GM23248 (cell line): ENCODE data around the gene C16orf89. TPM values are rescaled to one million over a fixed set of nuclear protein-coding genes. Genes with fewer than 3 reads are reported as not detected.

Experiments
- DNase-seq: peaks from one replicate; pipeline ENCODE4 v3.0.0-alpha.2; 2015
- H2AFZ ChIP-seq: fragments of 200-600 bp; sonication (generic); 2 replicates; pipeline ENCODE4 v1.6.1; 2016; ENCODE audit warnings: antibody characterized with exemption
- H3F3A ChIP-seq: fragments of 200-600 bp; sonication (generic); 2 replicates; pipeline ENCODE4 v1.6.1; 2016; ENCODE audit warnings: mild to moderate bottlenecking, antibody characterized with exemption, mixed run types; ENCODE audit not compliant: insufficient read depth
- H3K27ac ChIP-seq: fragments of 200-600 bp; sonication (generic); 2 replicates; pipeline ENCODE4 v1.5.1; 2016; ENCODE audit warnings: mild to moderate bottlenecking
- H3K27me3 ChIP-seq: fragments of 200-600 bp; sonication (generic); replicated peaks from 2 replicates; pipeline ENCODE4 v1.6.1; 2016; ENCODE audit warnings: mild to moderate bottlenecking; ENCODE audit not compliant: insufficient read depth
- H3K36me3 ChIP-seq: fragments of 200-600 bp; sonication (generic); 2 replicates; pipeline ENCODE4 v1.6.1; 2016; ENCODE audit warnings: low read depth, mild to moderate bottlenecking
- H3K4me1 ChIP-seq: fragments of 200-600 bp; sonication (generic); 2 replicates; pipeline ENCODE4 v1.6.1; 2016; ENCODE audit warnings: mild to moderate bottlenecking; ENCODE audit not compliant: insufficient read depth
- H3K4me2 ChIP-seq: fragments of 200-600 bp; sonication (generic); one replicate; pipeline ENCODE4 v1.6.1; 2016; ENCODE audit warnings: mild to moderate bottlenecking; ENCODE audit not compliant: unreplicated experiment
- H3K4me3 ChIP-seq: fragments of 200-600 bp; sonication (generic); 2 replicates; pipeline ENCODE4 v1.5.1; 2016; ENCODE audit warnings: mild to moderate bottlenecking
- H3K79me2 ChIP-seq: fragments of 200-600 bp; sonication (generic); 2 replicates; pipeline ENCODE4 v1.6.1; 2016; ENCODE audit warnings: mild to moderate bottlenecking; ENCODE audit not compliant: insufficient read depth
- H3K9ac ChIP-seq: fragments of 200-600 bp; sonication (generic); 2 replicates; pipeline ENCODE4 v1.6.1; 2016; ENCODE audit warnings: mild to moderate bottlenecking
- H3K9me2 ChIP-seq: fragments of 200-600 bp; sonication (generic); 2 replicates; pipeline ENCODE4 v1.6.1; 2016; ENCODE audit warnings: mixed run types, mild to moderate bottlenecking, moderate library complexity; ENCODE audit not compliant: insufficient read depth
- H3K9me3 ChIP-seq: fragments of 200-600 bp; sonication (generic); one replicate; pipeline ENCODE4 v1.6.1; 2017; ENCODE audit warnings: low read depth
- H4K20me1 ChIP-seq: fragments of 200-600 bp; sonication (generic); 2 replicates; pipeline ENCODE4 v1.6.0; 2016; ENCODE audit not compliant: insufficient read depth
- EZH2 ChIP-seq: fragments of 200-600 bp; sonication (generic); IDR thresholded peaks from 2 replicates; pipeline ENCODE4 v1.6.1; 2018; ENCODE audit warnings: antibody characterized with exemption, mild to moderate bottlenecking; ENCODE audit not compliant: insufficient read depth, poor library complexity, severe bottlenecking
- EZH2phosphoT487 ChIP-seq: fragments of 200-600 bp; sonication (generic); IDR thresholded peaks from 2 replicates; pipeline ENCODE4 v1.6.1; 2018; ENCODE audit warnings: antibody characterized with exemption, moderate library complexity, mild to moderate bottlenecking, low read depth; ENCODE audit not compliant: insufficient read depth
- WGBS, 2 experiments: methylation state at CpG; one replicate each; pipeline ENCODE4 v1.1.6; 2015 to 2017; ENCODE audit warnings: low lambda C conversion rate in 2 of 2, low coverage in 1 of 2; ENCODE audit errors: missing lambda C conversion rate in 2 of 2; 5-methylcytosine and 5-hydroxymethylcytosine counted together
- in situ Hi-C: fragments of 300-500 bp; cut with MboI; formaldehyde crosslinking; loops from 2 replicates; pipeline ENCODE4 v1.15.0; 2020
- polyA plus RNA-seq: library from polyadenylated mRNA; unstranded; fragments of >200 nt; fragmentation: Nextera tagmentation; extraction: Ambion mirVana; gene quantifications from 2 replicates; pipeline ENCODE4 v1.2.1, GENCODE V29; 2016
- total RNA-seq: library from RNA; depleted of rRNA; stranded (reverse); fragments of >200 nt; shearing (Covaris generic); gene quantifications from 2 replicates; pipeline ENCODE4 v1.2.3, GENCODE V29; 2014

C16orf89 gene
- total and polyA plus RNA-seq, 2 experiments from 2014 or later: not detected

DNA sequence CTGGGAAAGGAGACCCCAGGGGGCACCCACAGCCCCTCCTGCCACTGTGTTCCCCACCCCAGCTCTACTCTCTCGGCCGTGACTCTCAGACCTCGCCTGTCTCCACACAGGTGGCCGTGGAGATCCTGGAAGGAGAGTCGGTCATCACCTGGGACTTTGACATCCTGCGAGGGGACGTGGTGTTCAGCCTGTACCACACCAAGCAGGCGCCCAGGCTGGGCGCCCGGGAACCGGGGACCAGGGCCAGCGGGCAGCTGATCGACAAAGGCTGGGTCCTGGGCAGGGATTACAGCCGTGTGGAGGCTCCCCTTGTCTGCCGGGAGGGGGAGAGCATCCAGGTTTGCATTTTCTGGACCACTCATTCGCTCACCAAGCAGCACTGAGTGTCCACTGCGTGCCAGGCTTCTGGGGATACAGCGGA lies 57.4 kb downstream of the C16orf89 start:
- no peaks in the 10 kb centered on the region for H3K4me1 ChIP-seq
- H3K27ac ChIP-seq: no peak overlapping the region
- H3K79me2 ChIP-seq: no peaks in the 10 kb centered on the region
- no peaks in the 10 kb centered on the region for H4K20me1 ChIP-seq
- no peaks in the 10 kb centered on the region for H3K9me2 ChIP-seq
- no peak for TF ChIP-seq EZH2
- TF ChIP-seq EZH2phosphoT487: no peak
- no peaks in the 10 kb centered on the region for H3F3A ChIP-seq
- H3K36me3 ChIP-seq: no peaks in the 10 kb centered on the region
- no peak overlapping the region for H3K4me2 ChIP-seq
- in situ Hi-C loops: no loop called here
- H3K27me3 ChIP-seq: peaks cover 4% of the 10 kb centered on the region; the same call in 1 of the 2 replicates
- H3K9ac ChIP-seq: no peak overlapping the region
- no peak overlapping the region for H3K4me3 ChIP-seq
- H2AFZ ChIP-seq: no peak overlapping the region
- DNase-seq: no peak
- 63 to 67% methylated on average over 12 to 18 of the region's 18 CpGs for WGBS, 2 experiments
- H3K9me3 ChIP-seq: no peaks in the 10 kb centered on the region

DNA sequence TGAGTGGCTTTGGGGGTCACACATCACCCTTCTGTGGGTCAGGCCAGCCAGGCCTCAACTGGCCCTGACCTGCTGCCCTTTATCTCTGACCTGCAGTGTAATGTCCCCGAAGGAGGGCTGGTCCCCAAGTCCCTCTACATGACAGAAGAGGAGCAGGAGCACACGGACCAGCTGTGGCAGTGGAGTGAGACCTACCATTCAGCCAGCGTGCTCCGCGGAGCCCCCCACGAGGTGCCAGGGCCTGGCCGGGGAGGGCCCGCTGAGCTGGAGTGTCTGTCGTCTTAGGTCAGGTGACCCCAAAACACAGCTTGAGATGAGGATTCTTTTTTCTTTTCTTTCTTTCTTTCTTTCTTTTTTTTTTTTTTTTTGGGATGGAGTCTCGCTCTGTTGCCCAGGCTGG lies 58.5 kb downstream of the C16orf89 start:
- no peak overlapping the region for H3K4me3 ChIP-seq
- no peaks in the 10 kb centered on the region for H3F3A ChIP-seq
- H3K27ac ChIP-seq: no peak overlapping the region
- no peaks in the 10 kb centered on the region for H3K9me2 ChIP-seq
- no peaks in the 10 kb centered on the region for H4K20me1 ChIP-seq
- no peak overlapping the region for H3K9ac ChIP-seq
- TF ChIP-seq EZH2phosphoT487 (no peak), EZH2 (no peak)
- H3K27me3 ChIP-seq: peaks cover 4% of the 10 kb centered on the region; the same call in 1 of the 2 replicates
- no peaks in the 10 kb centered on the region for H3K36me3 ChIP-seq
- H2AFZ ChIP-seq: no peak overlapping the region
- H3K9me3 ChIP-seq: no peaks in the 10 kb centered on the region
- DNase-seq: no peak
- 77 to 88% methylated on average over 9 to 10 of the region's 10 CpGs for WGBS, 2 experiments
- H3K4me2 ChIP-seq: no peak overlapping the region
- H3K4me1 ChIP-seq: no peaks in the 10 kb centered on the region
- H3K79me2 ChIP-seq: no peaks in the 10 kb centered on the region
- in situ Hi-C loops: no loop called here

DNA sequence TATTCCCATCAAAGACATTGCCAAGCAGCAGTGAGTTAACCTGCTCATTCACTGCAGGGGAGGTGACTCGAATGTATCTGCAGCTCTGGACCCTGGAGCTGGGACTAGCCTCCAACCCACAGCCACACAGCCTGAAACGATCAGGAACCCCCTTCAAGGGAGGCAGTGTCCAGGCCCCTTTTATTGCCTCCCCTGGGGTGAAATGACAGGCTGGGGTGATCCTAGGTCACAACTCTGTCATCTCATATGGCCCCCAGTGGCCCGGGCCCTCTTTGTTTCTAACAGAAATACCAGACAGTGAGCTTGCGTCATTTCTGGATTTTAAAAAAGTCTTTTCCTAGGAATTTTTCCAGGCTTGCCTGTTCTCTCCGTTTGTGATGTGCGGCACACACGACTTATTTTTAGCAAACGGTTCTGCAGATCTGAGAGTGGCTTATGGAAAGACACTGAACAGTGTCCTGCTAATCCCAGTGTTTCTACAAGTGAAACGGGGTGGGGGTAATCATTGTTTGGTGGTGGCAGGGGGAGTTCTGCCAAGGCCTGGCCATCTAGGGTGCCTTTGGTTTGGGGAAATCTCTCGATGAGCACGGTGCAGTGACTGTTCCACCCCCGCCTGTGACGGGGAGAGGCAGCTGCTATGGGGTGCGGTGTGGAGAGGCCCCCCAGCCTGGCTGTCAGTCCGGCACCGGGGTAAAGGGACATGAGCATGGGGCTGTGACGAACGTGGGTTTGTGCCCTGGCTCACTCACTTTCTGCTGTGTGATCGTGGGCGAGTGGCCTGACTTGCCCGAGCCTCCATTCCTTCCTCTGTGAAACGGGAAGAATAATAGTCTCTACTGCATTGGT lies 59.2 kb downstream of the C16orf89 start:
- no peak overlapping the region for H2AFZ ChIP-seq
- H3K36me3 ChIP-seq: no peaks in the 10 kb centered on the region
- no peaks in the 10 kb centered on the region for H3F3A ChIP-seq
- no peak overlapping the region for H3K4me2 ChIP-seq
- H3K9me3 ChIP-seq: no peaks in the 10 kb centered on the region
- H3K79me2 ChIP-seq: no peaks in the 10 kb centered on the region
- H3K9ac ChIP-seq: no peak overlapping the region
- TF ChIP-seq EZH2phosphoT487: no peak
- no peak for TF ChIP-seq EZH2
- 66% methylated on average over 22 of the region's 22 CpGs for WGBS, 2 experiments
- H3K27ac ChIP-seq: no peak overlapping the region
- no peaks in the 10 kb centered on the region for H3K4me1 ChIP-seq
- H3K9me2 ChIP-seq: no peaks in the 10 kb centered on the region
- no peak overlapping the region for H3K4me3 ChIP-seq
- H3K27me3 ChIP-seq: peaks cover 4% of the 10 kb centered on the region; the same call in 1 of the 2 replicates
- no peak for DNase-seq
- in situ Hi-C loops: no loop called here
- no peaks in the 10 kb centered on the region for H4K20me1 ChIP-seq

DNA sequence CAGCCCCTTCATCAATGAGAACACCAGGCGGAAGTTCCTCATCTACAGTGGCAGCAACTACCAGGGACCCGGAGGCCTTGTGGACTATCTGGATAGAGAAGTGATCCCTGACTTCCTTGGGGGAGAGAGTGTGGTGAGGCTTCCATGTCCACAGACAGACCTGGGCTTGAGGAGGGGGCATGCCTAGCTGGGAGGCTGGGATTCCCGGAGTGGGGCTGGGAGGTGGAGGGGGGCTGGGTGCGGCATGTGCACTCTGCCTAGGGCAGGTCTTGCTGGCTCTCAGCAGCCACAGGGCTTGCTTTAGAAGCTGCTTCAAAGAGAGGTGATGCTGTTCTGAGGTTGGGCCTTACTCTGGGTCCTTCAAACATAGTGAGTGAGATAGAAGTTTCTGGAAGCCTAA lies 59.8 kb downstream of the C16orf89 start:
- Histone ChIP-seq H3K27ac (no peak overlapping the region), H4K20me1 (no peaks in the 10 kb centered on the region), H3K4me1 (no peaks in the 10 kb centered on the region), H2AFZ (no peak overlapping the region), H3F3A (no peaks in the 10 kb centered on the region), H3K27me3 (peaks cover 4% of the 10 kb centered on the region; the same call in 1 of the 2 replicates), H3K36me3 (no peaks in the 10 kb centered on the region), H3K9me2 (no peaks in the 10 kb centered on the region), H3K4me2 (no peak overlapping the region), H3K9me3 (no peaks in the 10 kb centered on the region), H3K9ac (no peak overlapping the region), H3K4me3 (no peak overlapping the region), H3K79me2 (no peaks in the 10 kb centered on the region)
- no peak for DNase-seq
- 73 to 79% methylated on average over 3 to 4 of the region's 4 CpGs for WGBS, 2 experiments
- TF ChIP-seq EZH2phosphoT487: no peak
- TF ChIP-seq EZH2: no peak
- in situ Hi-C loops: no loop called here
